ENCODE data around the gene MMP20.

Gene MMP20

GRCh38 chr11:102552447-102553194 is 72.5 kb downstream of the MMP20 start:
- DNase-seq = no peak

- no peak for DNase-seq
These were observed 73.1 kb downstream of the MMP20 start for GRCh38 chr11:102552020-102552419.

GRCh38 chr11:102551169-102551781 is 73.9 kb downstream of the MMP20 start:
- DNase-seq = no peak

GRCh38 chr11:102546923-102547471 is 78.1 kb downstream of the MMP20 start:
- no peak for DNase-seq

GRCh38 chr11:102546427-102546826 is 78.7 kb downstream of the MMP20 start:
- no peak for DNase-seq

GRCh38 chr11:102545701-102546100 is 79.4 kb downstream of the MMP20 start:
- DNase-seq = peak in 1 of 5 experiments; percentile 52

GRCh38 chr11:102544594-102544993 is 80.5 kb downstream of the MMP20 start:
- no peak for DNase-seq

GRCh38 chr11:102539567-102539966 is 85.6 kb downstream of the MMP20 start:
- no peak for DNase-seq

GRCh38 chr11:102538932-102539331 is 86.2 kb downstream of the MMP20 start:
- DNase-seq = no peak

- DNase-seq = no peak
These were observed 90.8 kb downstream of the MMP20 start for GRCh38 chr11:102534261-102534872.

GRCh38 chr11:102530558-102530957 is 94.6 kb downstream of the MMP20 start, which contains the start of gene MMP7:
MMP7 (minus strand) TSS chr11:102530747; CDS start chr11:102530700, 47 bp downstream.
- DNase-seq = no peak

- no peak for DNase-seq
These were observed 96.5 kb downstream of the MMP20 start for GRCh38 chr11:102528618-102529017.

- DNase-seq = no peak
These were observed 97.4 kb downstream of the MMP20 start for GRCh38 chr11:102527684-102528083.

- no peak for DNase-seq
These were observed 98.1 kb downstream of the MMP20 start for GRCh38 chr11:102527041-102527440.

Measured in T-helper 2 cell (primary cell).